Suprapubic skin (tissue), 4 donors: ENCODE results near the gene SHOX. TPM values are rescaled to one million over a fixed set of nuclear protein-coding genes. Genes with fewer than 3 reads are reported as not detected.

Experiments
- DNase-seq, 2 donors: peaks; one replicate each; pipeline ENCODE4 v3.0.0-alpha.2; 2019; ENCODE audit warnings: low spot score in 2 of 2
- H3K27ac ChIP-seq: fragments of 200-600 bp; sonication (generic); one replicate; pipeline ENCODE4 v1.5.1; 2019
- H3K27me3 ChIP-seq: fragments of 200-600 bp; sonication (generic); one replicate; pipeline ENCODE4 v1.5.1; 2019
- H3K36me3 ChIP-seq: fragments of 200-600 bp; sonication (generic); one replicate; pipeline ENCODE4 v1.5.1; 2019
- H3K4me1 ChIP-seq: fragments of 200-600 bp; sonication (generic); one replicate; pipeline ENCODE4 v1.5.1; 2019
- H3K4me3 ChIP-seq: fragments of 200-600 bp; sonication (generic); one replicate; pipeline ENCODE4 v1.5.1; 2019; ENCODE audit warnings: mild to moderate bottlenecking
- H3K9me3 ChIP-seq: fragments of 200-600 bp; sonication (generic); one replicate; pipeline ENCODE4 v1.5.1; 2019
- EP300 ChIP-seq: sonication (generic); formaldehyde crosslinking; IDR thresholded peaks from one replicate; pipeline ENCODE4 v1.6.1; 2017; ENCODE audit warnings: antibody characterized with exemption
- POLR2A ChIP-seq, 2 donors: fragments of 450-650 bp; IDR thresholded peaks; one replicate each; pipeline ENCODE4 v1.6.1; 2017; ENCODE audit warnings: antibody characterized with exemption in 2 of 2, mild to moderate bottlenecking in 2 of 2, moderate library complexity in 2 of 2
- POLR2AphosphoS5 ChIP-seq, 3 donors: sonication (generic); formaldehyde crosslinking; IDR thresholded peaks; one replicate each; pipeline ENCODE4 v1.6.1; 2017; ENCODE audit warnings: antibody characterized with exemption in 3 of 3
- WGBS: methylation state at CpG from one replicate; pipeline ENCODE4 v1.1.5; 2018; 5-methylcytosine and 5-hydroxymethylcytosine counted together
- total RNA-seq, 4 donors: library from RNA; depleted of rRNA; stranded (reverse); fragments of >200 nt; gene quantifications; one replicate each; pipeline ENCODE4 v1.1.0, GENCODE V29; 2016
- TF ChIP-seq, protein P1 (sequence below), 2 donors: fragments of 200-600 bp in 1 of 2; fragments of 450-650 bp in 1 of 2; sonication (generic) in 1 of 2; IDR thresholded peaks; one replicate each; pipeline ENCODE4 v1.5.1; 2016 to 2019; ENCODE audit warnings: antibody characterized with exemption in 2 of 2, mild to moderate bottlenecking in 1 of 2, moderate library complexity in 1 of 2

Gene SHOX
- total RNA-seq, 4 donors from 2014 or later, result 0.16 to 0.32 (median 0.23) TPM; not detected in 1

GRCh38 chrX:644304-645281, 14.0 kb downstream of the SHOX start:
- TF ChIP-seq, protein P1, sequence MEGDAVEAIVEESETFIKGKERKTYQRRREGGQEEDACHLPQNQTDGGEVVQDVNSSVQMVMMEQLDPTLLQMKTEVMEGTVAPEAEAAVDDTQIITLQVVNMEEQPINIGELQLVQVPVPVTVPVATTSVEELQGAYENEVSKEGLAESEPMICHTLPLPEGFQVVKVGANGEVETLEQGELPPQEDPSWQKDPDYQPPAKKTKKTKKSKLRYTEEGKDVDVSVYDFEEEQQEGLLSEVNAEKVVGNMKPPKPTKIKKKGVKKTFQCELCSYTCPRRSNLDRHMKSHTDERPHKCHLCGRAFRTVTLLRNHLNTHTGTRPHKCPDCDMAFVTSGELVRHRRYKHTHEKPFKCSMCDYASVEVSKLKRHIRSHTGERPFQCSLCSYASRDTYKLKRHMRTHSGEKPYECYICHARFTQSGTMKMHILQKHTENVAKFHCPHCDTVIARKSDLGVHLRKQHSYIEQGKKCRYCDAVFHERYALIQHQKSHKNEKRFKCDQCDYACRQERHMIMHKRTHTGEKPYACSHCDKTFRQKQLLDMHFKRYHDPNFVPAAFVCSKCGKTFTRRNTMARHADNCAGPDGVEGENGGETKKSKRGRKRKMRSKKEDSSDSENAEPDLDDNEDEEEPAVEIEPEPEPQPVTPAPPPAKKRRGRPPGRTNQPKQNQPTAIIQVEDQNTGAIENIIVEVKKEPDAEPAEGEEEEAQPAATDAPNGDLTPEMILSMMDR (IDR thresholded peaks at IDR 0.05), result no peak
- TF ChIP-seq POLR2AphosphoS5 (IDR thresholded peaks at IDR 0.05) (no peak), EP300 (no peak)
- Histone ChIP-seq H3K9me3 (no peaks in the 10 kb centered on the region), H3K4me3 (no peak overlapping the region), H3K4me1 (no peaks in the 10 kb centered on the region), H3K27ac (no peak overlapping the region), H3K27me3 (peaks cover 59% of the 10 kb centered on the region), H3K36me3 (no peaks in the 10 kb centered on the region)
- DNase-seq, result peak in 1 of 2 donors; percentile 71
- WGBS, result 3% methylated on average over 16 of the region's 95 CpGs

GRCh38 chrX:646228-646495, 15.6 kb downstream of the SHOX start:
- DNase-seq, result no peak

GRCh38 chrX:646796-647195, 16.2 kb downstream of the SHOX start:
- no peak overlapping the region for H3K27ac ChIP-seq
- H3K4me1 ChIP-seq, result no peaks in the 10 kb centered on the region
- H3K27me3 ChIP-seq, result peaks cover 37% of the 10 kb centered on the region
- no peaks in the 10 kb centered on the region for H3K9me3 ChIP-seq
- no peak overlapping the region for H3K4me3 ChIP-seq
- H3K36me3 ChIP-seq, result no peaks in the 10 kb centered on the region
- no peak for DNase-seq
- 84% methylated on average over 9 of the region's 9 CpGs for WGBS
- TF ChIP-seq, protein P1 (IDR thresholded peaks at IDR 0.05), result no peak
- no peak for TF ChIP-seq EP300
- TF ChIP-seq POLR2AphosphoS5 (IDR thresholded peaks at IDR 0.05), result no peak
- no peak for TF ChIP-seq POLR2A (IDR thresholded peaks at IDR 0.05)

More at GRCh38 chrX:646228-646495, 15.6 kb downstream of the SHOX start:
- Histone ChIP-seq H3K27ac (no peak overlapping the region), H3K4me3 (no peak overlapping the region), H3K36me3 (no peaks in the 10 kb centered on the region), H3K9me3 (no peaks in the 10 kb centered on the region), H3K4me1 (no peaks in the 10 kb centered on the region), H3K27me3 (peaks cover 43% of the 10 kb centered on the region)
- TF ChIP-seq POLR2AphosphoS5 (IDR thresholded peaks at IDR 0.05), result no peak
- 44% methylated on average over 3 of the region's 3 CpGs for WGBS

GRCh38 chrX:649166-649565, 18.6 kb downstream of the SHOX start:
- peaks cover 13% of the 10 kb centered on the region for H3K27me3 ChIP-seq
- DNase-seq, result no peak
- no peaks in the 10 kb centered on the region for H3K4me1 ChIP-seq
- WGBS, result 90% methylated on average over 15 of the region's 15 CpGs
- TF ChIP-seq, protein P1 (IDR thresholded peaks at IDR 0.05), result no peak
- TF ChIP-seq POLR2AphosphoS5 (IDR thresholded peaks at IDR 0.05) (no peak), EP300 (no peak), POLR2A (IDR thresholded peaks at IDR 0.05) (no peak)
- H3K9me3 ChIP-seq, result no peaks in the 10 kb centered on the region
- H3K36me3 ChIP-seq, result no peaks in the 10 kb centered on the region
- no peak overlapping the region for H3K27ac ChIP-seq
- H3K4me3 ChIP-seq, result no peak overlapping the region

- TF ChIP-seq, protein P1 (IDR thresholded peaks at IDR 0.05), result no peak
- TF ChIP-seq POLR2AphosphoS5 (IDR thresholded peaks at IDR 0.05), result no peak
- DNase-seq, result peak in 1 of 2 donors; percentile 52
- 75% methylated on average over 14 of the region's 15 CpGs for WGBS
Observed at GRCh38 chrX:650324-650723, 19.7 kb downstream of the SHOX start.

More at GRCh38 chrX:650324-650723, 19.7 kb downstream of the SHOX start:
- Histone ChIP-seq H3K4me3 (no peak overlapping the region), H3K4me1 (no peaks in the 10 kb centered on the region), H3K27ac (no peak overlapping the region), H3K27me3 (peaks cover 3% of the 10 kb centered on the region), H3K36me3 (no peaks in the 10 kb centered on the region), H3K9me3 (no peaks in the 10 kb centered on the region)
